ENCODE data around the gene GRK5.

The GRK5 gene

DNA sequence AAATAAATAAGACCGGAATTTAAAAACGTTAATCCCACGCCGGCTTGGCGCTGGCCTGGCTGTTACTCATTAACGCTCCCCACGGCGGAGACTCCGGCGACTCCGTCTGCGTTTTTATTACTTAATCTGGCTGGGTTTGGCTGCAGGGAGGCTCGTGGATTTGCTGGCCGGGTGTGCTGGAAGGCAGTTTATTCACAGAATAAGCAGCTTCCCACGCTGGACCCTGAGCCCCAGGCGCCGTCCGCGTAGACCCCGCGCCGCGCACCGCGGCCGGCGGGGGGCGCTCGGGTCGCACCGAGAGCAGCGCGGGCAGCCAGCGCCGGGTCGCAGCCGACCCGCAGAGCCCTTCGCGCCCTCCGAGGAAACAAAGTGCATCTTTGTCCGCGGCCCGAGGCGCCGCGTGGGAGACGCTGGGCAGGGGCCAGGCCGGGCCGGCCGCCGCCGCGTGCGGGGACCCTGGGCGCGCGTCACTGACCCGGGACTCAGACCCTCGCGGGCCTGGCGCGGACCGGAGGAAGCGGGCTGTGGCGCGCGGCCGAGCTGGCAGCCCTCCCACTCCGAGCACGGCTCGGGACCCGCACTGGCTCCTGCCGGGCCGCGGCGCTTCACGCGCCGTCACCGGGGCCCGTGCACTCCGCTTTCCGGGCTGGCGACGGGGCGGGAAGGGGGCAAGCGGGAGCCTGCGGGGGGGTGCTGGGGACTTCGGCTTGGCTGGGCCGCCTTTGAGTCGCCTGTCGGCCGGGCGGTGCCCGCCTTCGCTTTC is 587 bp upstream of the GRK5 start:
- Histone ChIP-seq H3K9me3 (ENCODE audit: low read depth, low read length) (no peaks in the 10 kb centered on the region), H3K9ac (ENCODE audit: insufficient read length) (peak overlapping the region; percentile 76), H3K36me3 (ENCODE audit: insufficient read depth, low read length) (no peaks in the 10 kb centered on the region), H3K4me3 (peak overlapping the region; percentile 76), H3K27ac (peak overlapping the region; percentile 78)
- DNase-seq (ENCODE audit: low read depth, low spot score), result no peak
- TF ChIP-seq POLR2AphosphoS5 (IDR thresholded peaks at IDR 0.05; ENCODE audit: borderline replicate concordance, low read depth, low read length) (no peak), FOXP2 (optimal IDR thresholded peaks at IDR 0.05; ENCODE audit: control extremely low read depth, extremely low read length, insufficient read depth) (no peak), EZH2 (IDR thresholded peaks at IDR 0.05) (no peak)

DNA sequence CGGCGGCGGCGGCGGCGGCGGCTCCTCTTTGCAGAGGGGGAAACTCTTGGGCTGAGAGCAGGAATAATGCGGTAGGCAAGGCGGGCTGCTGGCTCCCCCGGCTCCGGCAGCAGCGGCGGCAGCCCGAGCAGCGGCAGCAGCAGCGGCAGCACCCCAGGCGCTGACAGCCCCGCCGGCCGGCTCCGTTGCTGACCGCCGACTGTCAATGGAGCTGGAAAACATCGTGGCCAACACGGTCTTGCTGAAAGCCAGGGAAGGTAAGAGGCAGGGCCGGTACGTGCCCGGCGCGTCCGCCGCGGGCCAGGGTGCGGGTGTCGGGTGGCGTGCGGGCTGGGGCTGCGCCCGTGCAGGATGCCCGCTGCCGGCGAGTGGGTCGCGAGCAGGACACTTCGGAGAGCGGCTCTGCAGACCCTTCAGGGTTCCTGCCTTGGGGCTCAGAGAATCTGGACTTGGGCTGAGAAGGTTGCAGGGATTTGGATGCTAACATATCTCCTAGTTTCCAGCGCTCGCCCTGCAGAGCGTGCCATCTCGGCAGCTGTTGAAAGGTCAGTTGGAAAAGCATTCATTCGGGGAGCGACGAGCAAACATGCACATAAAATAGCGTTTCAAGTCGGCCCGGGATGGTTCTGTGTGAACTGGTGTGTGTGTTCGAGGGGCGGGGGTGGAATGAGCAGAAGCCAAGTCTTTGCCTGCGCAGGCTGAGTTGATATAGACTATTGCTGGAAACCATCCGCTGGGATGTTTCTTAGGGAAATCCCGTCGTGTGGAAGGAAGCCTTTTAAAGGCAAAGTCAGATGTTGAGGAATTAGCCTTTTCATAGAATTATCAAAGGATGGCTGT is 562 bp downstream of the GRK5 start:
- peak overlapping the region; percentile 31; the same call in 1 of the 2 replicates for H3K27ac ChIP-seq
- peaks cover 4% of the 10 kb centered on the region; the same call in 1 of the 2 replicates for H3K36me3 ChIP-seq (ENCODE audit: insufficient read depth, low read length)
- peak overlapping the region; percentile 86 for H3K4me3 ChIP-seq
- no peak for DNase-seq (ENCODE audit: low read depth, low spot score)
- H3K9ac ChIP-seq (ENCODE audit: insufficient read length), result peak overlapping the region; percentile 81
- TF ChIP-seq FOXP2 (optimal IDR thresholded peaks at IDR 0.05; ENCODE audit: control extremely low read depth, extremely low read length, insufficient read depth), result no peak
- no peak for TF ChIP-seq EZH2 (IDR thresholded peaks at IDR 0.05)
- TF ChIP-seq POLR2AphosphoS5 (IDR thresholded peaks at IDR 0.05; ENCODE audit: borderline replicate concordance, low read depth, low read length), result no peak
- no peaks in the 10 kb centered on the region for H3K9me3 ChIP-seq (ENCODE audit: low read depth, low read length)

DNA sequence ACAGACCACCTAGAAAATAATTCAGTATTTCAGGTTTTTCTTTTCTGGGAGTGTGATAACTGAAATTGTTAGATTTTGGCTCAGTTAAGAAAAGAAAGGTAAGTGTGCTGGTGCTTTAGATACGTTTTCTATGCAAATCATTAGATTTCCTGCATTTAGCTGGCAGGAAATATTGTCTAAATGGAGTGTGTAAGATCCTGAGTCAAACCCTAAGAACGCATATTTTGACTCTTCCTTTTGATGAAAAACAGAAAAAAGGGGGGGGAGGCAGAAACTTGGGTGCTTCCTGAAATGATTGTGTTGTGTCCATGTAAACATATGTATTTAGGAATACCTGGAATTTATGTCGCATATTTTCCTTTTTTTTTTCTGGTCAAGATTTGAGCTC is 1.2 kb downstream of the GRK5 start:
- H3K4me3 ChIP-seq, result peak overlapping the region; percentile 86
- no peak for TF ChIP-seq FOXP2 (optimal IDR thresholded peaks at IDR 0.05; ENCODE audit: control extremely low read depth, extremely low read length, insufficient read depth)
- TF ChIP-seq POLR2AphosphoS5 (IDR thresholded peaks at IDR 0.05; ENCODE audit: borderline replicate concordance, low read depth, low read length), result no peak
- no peak for TF ChIP-seq EZH2 (IDR thresholded peaks at IDR 0.05)
- H3K27ac ChIP-seq, result peak overlapping the region; percentile 31
- no peaks in the 10 kb centered on the region for H3K9me3 ChIP-seq (ENCODE audit: low read depth, low read length)
- H3K36me3 ChIP-seq (ENCODE audit: insufficient read depth, low read length), result peaks cover 4% of the 10 kb centered on the region; the same call in 1 of the 2 replicates
- DNase-seq (ENCODE audit: low read depth, low spot score), result no peak
- H3K9ac ChIP-seq (ENCODE audit: insufficient read length), result peak overlapping the region; percentile 81

DNA sequence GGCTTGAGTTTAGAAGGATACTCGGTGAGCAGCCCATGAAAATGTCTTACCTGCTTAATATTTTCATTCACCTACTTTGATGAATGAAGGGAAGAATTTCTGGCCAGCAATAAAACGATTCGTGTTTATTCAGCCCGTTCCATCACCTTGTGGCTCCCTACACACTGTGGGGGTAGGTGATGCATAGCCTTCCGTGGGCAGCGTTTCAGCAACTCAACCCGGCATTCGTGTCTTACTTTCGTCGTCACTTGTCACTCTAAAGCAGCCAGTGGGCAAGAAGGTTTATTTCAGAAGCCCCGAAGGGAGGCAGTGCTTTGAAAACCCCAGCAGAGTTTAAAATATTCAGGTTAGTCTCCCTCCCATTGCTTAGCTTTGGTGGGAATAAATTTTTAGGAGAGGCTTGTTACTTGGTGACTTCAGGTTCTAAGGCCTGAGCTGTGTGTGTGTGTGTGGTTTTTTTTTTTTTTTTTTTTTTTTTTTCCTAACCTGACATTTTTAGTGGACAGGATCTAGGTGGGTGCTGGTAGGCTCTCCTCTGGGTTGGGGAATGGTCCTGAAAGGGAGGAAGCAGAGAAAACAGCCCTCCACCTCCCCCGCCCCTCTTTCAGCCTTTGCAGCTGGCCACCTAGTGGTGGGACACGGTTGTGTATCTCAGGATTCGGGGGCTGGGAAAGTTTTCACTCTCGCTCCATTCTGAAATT is 1.8 kb downstream of the GRK5 start:
- peak overlapping the region; percentile 81 for H3K9ac ChIP-seq (ENCODE audit: insufficient read length)

DNA sequence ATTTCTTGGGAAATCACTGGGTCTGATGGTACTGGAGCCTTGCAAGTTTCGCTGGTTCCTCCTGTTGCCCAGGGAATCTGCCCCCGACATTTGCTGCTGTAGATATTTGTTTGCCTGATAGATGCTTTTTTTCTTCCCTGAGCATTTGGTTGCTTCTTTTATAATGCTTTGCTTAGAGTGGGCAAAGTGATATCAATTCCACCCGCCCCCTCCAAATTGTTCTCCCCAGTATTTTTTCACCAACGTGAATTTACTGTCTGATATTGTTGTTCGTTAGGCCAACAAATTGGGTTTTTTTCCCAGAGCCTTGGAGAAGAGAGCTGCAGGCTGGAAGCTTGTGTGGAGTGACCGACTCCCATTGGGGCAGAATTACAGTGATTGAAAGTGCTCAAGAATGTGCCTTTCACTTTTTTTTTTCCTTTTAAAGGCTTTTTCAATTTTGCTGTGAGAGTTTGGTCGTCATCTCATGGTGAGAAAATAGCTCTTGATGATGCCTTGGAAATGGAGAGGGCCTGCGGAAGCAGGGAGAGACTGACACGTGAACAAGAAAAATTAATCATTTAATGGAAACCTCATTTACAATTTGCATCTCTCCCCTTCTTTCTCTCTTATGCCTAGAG is 2.5 kb downstream of the GRK5 start:
- peak overlapping the region; percentile 76 for H3K9ac ChIP-seq (ENCODE audit: insufficient read length)
- no peak for TF ChIP-seq FOXP2 (optimal IDR thresholded peaks at IDR 0.05; ENCODE audit: control extremely low read depth, extremely low read length, insufficient read depth)
- no peak for TF ChIP-seq EZH2 (IDR thresholded peaks at IDR 0.05)
- no peak for TF ChIP-seq POLR2AphosphoS5 (IDR thresholded peaks at IDR 0.05; ENCODE audit: borderline replicate concordance, low read depth, low read length)
- peak overlapping the region; percentile 86 for H3K4me3 ChIP-seq
- H3K27ac ChIP-seq, result peak overlapping the region; percentile 88
- peaks cover 4% of the 10 kb centered on the region; the same call in 1 of the 2 replicates for H3K36me3 ChIP-seq (ENCODE audit: insufficient read depth, low read length)
- no peaks in the 10 kb centered on the region for H3K9me3 ChIP-seq (ENCODE audit: low read depth, low read length)
- DNase-seq (ENCODE audit: low read depth, low spot score), result no peak

More for the DNA sequence above, 1.8 kb downstream of the GRK5 start:
- DNase-seq (ENCODE audit: low read depth, low spot score), result no peak
- Histone ChIP-seq H3K36me3 (ENCODE audit: insufficient read depth, low read length) (peaks cover 4% of the 10 kb centered on the region; the same call in 1 of the 2 replicates), H3K4me3 (peak overlapping the region; percentile 86), H3K9me3 (ENCODE audit: low read depth, low read length) (no peaks in the 10 kb centered on the region), H3K27ac (peak overlapping the region; percentile 88)
- no peak for TF ChIP-seq EZH2 (IDR thresholded peaks at IDR 0.05)
- TF ChIP-seq POLR2AphosphoS5 (IDR thresholded peaks at IDR 0.05; ENCODE audit: borderline replicate concordance, low read depth, low read length), result 0 out of 2 replicates have a peak, but pooled peaks have one; percentile 8
- no peak for TF ChIP-seq FOXP2 (optimal IDR thresholded peaks at IDR 0.05; ENCODE audit: control extremely low read depth, extremely low read length, insufficient read depth)

DNA sequence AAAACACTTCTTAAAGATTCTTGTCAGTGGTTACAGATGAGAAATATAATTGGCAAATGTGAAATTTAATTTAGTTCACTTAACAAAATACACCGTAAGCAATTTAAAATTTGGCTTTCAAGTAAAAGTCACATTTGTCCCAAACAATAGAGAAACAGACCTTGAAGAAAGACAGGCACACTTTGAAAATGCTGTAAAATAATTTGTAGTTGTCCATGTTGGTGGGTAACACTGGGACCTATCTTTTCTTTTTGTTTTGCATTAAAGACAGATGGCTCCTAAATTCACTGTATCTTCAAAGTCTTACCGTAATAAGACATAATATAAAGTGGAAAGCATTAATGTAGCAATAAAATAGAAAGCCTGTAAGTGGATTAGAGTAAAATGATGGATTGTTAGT is 3.3 kb downstream of the GRK5 start:
- TF ChIP-seq FOXP2 (optimal IDR thresholded peaks at IDR 0.05; ENCODE audit: control extremely low read depth, extremely low read length, insufficient read depth), result no peak
- no peak for TF ChIP-seq POLR2AphosphoS5 (IDR thresholded peaks at IDR 0.05; ENCODE audit: borderline replicate concordance, low read depth, low read length)
- no peak for TF ChIP-seq EZH2 (IDR thresholded peaks at IDR 0.05)
- DNase-seq (ENCODE audit: low read depth, low spot score), result no peak
- H3K36me3 ChIP-seq (ENCODE audit: insufficient read depth, low read length), result peaks cover 4% of the 10 kb centered on the region; the same call in 1 of the 2 replicates
- H3K9ac ChIP-seq (ENCODE audit: insufficient read length), result peak overlapping the region; percentile 76
- H3K9me3 ChIP-seq (ENCODE audit: low read depth, low read length), result no peaks in the 10 kb centered on the region
- peak overlapping the region; percentile 88 for H3K27ac ChIP-seq
- peak overlapping the region; percentile 86 for H3K4me3 ChIP-seq

DNA sequence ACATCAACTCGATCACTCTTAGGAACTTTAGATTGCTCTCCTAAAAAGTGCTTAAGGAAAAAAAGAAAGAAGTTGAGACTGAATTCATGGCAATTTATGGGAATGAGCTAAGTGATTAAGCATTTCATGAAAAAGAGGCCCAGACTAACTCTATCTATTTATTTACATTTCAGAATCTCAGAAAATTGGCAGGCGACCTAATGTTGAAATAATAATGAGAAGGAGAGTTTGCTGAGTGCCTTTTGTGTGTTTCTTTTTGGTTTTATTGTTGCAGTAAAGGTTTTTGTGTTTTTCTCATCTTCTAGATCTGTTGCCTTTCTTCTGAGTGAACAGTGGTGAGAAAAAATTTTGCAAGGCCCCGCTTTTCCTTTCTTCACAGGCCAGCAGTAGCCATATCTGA is 3.8 kb downstream of the GRK5 start:
- H3K9ac ChIP-seq (ENCODE audit: insufficient read length), result peak overlapping the region; percentile 76
- TF ChIP-seq POLR2AphosphoS5 (IDR thresholded peaks at IDR 0.05; ENCODE audit: borderline replicate concordance, low read depth, low read length) (no peak), FOXP2 (optimal IDR thresholded peaks at IDR 0.05; ENCODE audit: control extremely low read depth, extremely low read length, insufficient read depth) (no peak), EZH2 (IDR thresholded peaks at IDR 0.05) (no peak)
- peak overlapping the region; percentile 88 for H3K27ac ChIP-seq
- peaks cover 4% of the 10 kb centered on the region; the same call in 1 of the 2 replicates for H3K36me3 ChIP-seq (ENCODE audit: insufficient read depth, low read length)
- H3K4me3 ChIP-seq, result peak overlapping the region; percentile 86
- H3K9me3 ChIP-seq (ENCODE audit: low read depth, low read length), result no peaks in the 10 kb centered on the region
- DNase-seq (ENCODE audit: low read depth, low spot score), result no peak
